ENCODE measurements around the gene DEGS2.
"Not testable (repeated sequence)": the region's sequence is repeated elsewhere in the genome, so short reads cannot be mapped to it uniquely, and the experiment has no call there.

DEGS2 gene

GRCh38 chr14:100159094-100159864 is at the start of gene DEGS2:
DEGS2 (minus strand) TSS chr14:100159645; CDS start chr14:100159587, 58 bp downstream.
- no peak for DNase-seq (ENCODE audit: low spot score)

GRCh38 chr14:100208136-100208535 is 48.7 kb upstream of the DEGS2 start:
- DNase-seq (ENCODE audit: low spot score) = not testable (repeated sequence)

- DNase-seq (ENCODE audit: low spot score) = not testable (repeated sequence)
Measured at GRCh38 chr14:100207588-100207987, 48.1 kb upstream of the DEGS2 start.

GRCh38 chr14:100204835-100205167 is 45.4 kb upstream of the DEGS2 start:
- DNase-seq (ENCODE audit: low spot score) = not testable (repeated sequence)

- DNase-seq (ENCODE audit: low spot score) = no peak
Measured at GRCh38 chr14:100203962-100204834, 44.8 kb upstream of the DEGS2 start.

- DNase-seq (ENCODE audit: low spot score) = no peak
Measured at GRCh38 chr14:100203146-100203545, 43.7 kb upstream of the DEGS2 start.

GRCh38 chr14:100202712-100203111 is 43.3 kb upstream of the DEGS2 start:
- DNase-seq (ENCODE audit: low spot score) = no peak

- no peak for DNase-seq (ENCODE audit: low spot score)
Measured at GRCh38 chr14:100201701-100202100, 42.3 kb upstream of the DEGS2 start.

GRCh38 chr14:100200311-100200710 is 40.9 kb upstream of the DEGS2 start:
- no peak for DNase-seq (ENCODE audit: low spot score)

GRCh38 chr14:100199240-100199860 is 39.9 kb upstream of the DEGS2 start:
- DNase-seq (ENCODE audit: low spot score) = no peak

GRCh38 chr14:100193417-100194357 is 34.2 kb upstream of the DEGS2 start:
- DNase-seq (ENCODE audit: low spot score) = no peak

- DNase-seq (ENCODE audit: low spot score) = peak; percentile 99
Measured at GRCh38 chr14:100192672-100193416, 33.4 kb upstream of the DEGS2 start.

- DNase-seq (ENCODE audit: low spot score) = no peak
Measured at GRCh38 chr14:100192250-100192671, 32.8 kb upstream of the DEGS2 start.

- no peak for DNase-seq (ENCODE audit: low spot score)
Measured at GRCh38 chr14:100191584-100192249, 32.3 kb upstream of the DEGS2 start.

GRCh38 chr14:100190126-100190525 is 30.7 kb upstream of the DEGS2 start:
- DNase-seq (ENCODE audit: low spot score) = no peak

GRCh38 chr14:100188392-100189030 is 29.1 kb upstream of the DEGS2 start:
- no peak for DNase-seq (ENCODE audit: low spot score)

- no peak for DNase-seq (ENCODE audit: low spot score)
Measured at GRCh38 chr14:100187247-100187833, 27.9 kb upstream of the DEGS2 start.

GRCh38 chr14:100181876-100182551 is 22.6 kb upstream of the DEGS2 start:
- not testable (repeated sequence) for DNase-seq (ENCODE audit: low spot score)

- not testable (repeated sequence) for DNase-seq (ENCODE audit: low spot score)
Measured at GRCh38 chr14:100180671-100181070, 21.2 kb upstream of the DEGS2 start.

Measured in AG08396 (cell line).